ENCODE results near the gene TREX2.

Gene TREX2

DNA sequence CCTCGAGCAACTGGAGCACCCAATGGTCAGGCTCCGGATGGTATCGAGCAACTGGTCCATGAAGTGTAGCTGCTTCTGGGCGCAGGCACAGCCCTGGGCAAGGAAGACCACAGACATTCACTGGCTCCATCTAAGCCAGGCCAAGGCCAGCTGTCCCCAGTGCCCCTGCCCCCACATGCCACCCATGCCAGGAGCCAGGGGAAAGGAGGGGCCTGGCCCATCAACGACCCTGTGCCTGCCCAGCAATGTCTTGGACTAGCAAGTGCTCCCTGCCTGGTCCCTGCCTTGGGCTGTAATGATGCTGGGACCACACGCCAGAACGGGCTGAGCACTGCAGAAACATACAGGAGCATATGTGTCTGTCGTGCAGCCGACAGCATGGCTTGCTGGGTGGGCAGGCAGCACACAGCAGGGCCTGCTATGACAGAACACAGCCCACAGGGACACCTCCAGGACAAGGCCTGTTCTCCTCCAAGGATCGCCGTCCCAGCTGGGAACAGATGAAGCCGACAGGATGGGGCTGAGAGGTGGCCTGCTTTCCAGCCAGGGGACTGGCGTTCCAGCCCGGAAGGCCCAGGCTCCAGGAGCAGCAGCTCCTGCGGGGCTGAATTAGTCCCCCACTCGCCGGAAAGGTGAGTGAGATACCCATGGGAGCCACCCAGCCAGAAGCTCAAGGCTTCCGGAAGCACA is 11.4 kb upstream of the TREX2 start:
- no peak overlapping the region for H3K4me3 ChIP-seq (ENCODE audit: low read depth, low read length)
- TF ChIP-seq, protein P1, sequence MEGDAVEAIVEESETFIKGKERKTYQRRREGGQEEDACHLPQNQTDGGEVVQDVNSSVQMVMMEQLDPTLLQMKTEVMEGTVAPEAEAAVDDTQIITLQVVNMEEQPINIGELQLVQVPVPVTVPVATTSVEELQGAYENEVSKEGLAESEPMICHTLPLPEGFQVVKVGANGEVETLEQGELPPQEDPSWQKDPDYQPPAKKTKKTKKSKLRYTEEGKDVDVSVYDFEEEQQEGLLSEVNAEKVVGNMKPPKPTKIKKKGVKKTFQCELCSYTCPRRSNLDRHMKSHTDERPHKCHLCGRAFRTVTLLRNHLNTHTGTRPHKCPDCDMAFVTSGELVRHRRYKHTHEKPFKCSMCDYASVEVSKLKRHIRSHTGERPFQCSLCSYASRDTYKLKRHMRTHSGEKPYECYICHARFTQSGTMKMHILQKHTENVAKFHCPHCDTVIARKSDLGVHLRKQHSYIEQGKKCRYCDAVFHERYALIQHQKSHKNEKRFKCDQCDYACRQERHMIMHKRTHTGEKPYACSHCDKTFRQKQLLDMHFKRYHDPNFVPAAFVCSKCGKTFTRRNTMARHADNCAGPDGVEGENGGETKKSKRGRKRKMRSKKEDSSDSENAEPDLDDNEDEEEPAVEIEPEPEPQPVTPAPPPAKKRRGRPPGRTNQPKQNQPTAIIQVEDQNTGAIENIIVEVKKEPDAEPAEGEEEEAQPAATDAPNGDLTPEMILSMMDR (IDR thresholded peaks at IDR 0.05; ENCODE audit: insufficient read depth, low read depth, low read length, missing control alignments), result no peak
- DNase-seq (ENCODE audit: low read depth), result no peak

- TF ChIP-seq, protein P1 (IDR thresholded peaks at IDR 0.05; ENCODE audit: insufficient read depth, low read depth, low read length, missing control alignments), result no peak
- DNase-seq (ENCODE audit: low read depth), result no peak
- H3K4me3 ChIP-seq (ENCODE audit: low read depth, low read length), result no peak overlapping the region
These were observed 10.8 kb upstream of the TREX2 start for GRCh38 chrX:153456704-153457103.

DNA sequence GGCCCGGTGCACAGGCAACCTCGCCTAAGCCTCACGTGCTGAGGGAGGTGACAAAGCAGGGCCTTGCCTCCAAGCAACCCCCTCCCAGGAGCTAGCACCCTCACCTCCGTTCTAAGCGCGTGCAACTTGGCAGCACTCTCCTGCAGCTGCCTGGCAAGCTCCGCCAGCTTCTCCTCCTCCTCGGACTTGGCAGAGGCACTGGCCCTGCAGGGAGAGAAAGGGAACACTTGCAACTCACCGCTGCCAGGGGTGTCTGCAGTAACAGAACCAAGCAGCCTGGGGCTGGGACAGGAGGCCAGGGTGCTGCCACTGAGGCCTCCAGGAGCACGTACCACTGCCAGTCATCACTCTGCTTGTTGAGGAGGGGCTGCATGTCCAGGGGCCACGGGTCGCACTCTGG is 10.3 kb upstream of the TREX2 start:
- TF ChIP-seq, protein P1 (IDR thresholded peaks at IDR 0.05; ENCODE audit: insufficient read depth, low read depth, low read length, missing control alignments), result no peak
- H3K4me3 ChIP-seq (ENCODE audit: low read depth, low read length), result no peak overlapping the region
- no peak for DNase-seq (ENCODE audit: low read depth)

DNA sequence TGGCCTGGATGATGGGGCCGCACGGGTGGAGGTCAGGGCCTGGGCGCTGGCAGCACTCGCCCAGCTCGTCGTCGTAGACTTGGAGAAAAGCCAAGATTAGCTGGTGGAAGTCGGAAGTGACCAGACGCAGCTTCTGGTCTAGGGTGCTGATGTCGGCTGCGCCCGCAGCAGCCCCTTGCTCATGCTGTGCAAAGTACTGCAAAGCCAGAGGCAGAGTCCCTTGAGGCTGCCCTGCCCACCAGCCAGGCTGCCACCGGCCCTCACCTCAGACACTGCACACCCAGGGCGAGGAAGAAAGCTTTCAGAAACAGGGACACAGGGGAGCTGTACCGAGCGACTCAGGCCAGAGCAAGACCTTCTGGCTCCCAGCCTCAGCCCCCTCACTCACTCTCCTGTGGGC is 9.7 kb upstream of the TREX2 start:
- no peak overlapping the region for H3K4me3 ChIP-seq (ENCODE audit: low read depth, low read length)
- DNase-seq (ENCODE audit: low read depth), result no peak
- TF ChIP-seq, protein P1 (IDR thresholded peaks at IDR 0.05; ENCODE audit: insufficient read depth, low read depth, low read length, missing control alignments), result no peak

DNA sequence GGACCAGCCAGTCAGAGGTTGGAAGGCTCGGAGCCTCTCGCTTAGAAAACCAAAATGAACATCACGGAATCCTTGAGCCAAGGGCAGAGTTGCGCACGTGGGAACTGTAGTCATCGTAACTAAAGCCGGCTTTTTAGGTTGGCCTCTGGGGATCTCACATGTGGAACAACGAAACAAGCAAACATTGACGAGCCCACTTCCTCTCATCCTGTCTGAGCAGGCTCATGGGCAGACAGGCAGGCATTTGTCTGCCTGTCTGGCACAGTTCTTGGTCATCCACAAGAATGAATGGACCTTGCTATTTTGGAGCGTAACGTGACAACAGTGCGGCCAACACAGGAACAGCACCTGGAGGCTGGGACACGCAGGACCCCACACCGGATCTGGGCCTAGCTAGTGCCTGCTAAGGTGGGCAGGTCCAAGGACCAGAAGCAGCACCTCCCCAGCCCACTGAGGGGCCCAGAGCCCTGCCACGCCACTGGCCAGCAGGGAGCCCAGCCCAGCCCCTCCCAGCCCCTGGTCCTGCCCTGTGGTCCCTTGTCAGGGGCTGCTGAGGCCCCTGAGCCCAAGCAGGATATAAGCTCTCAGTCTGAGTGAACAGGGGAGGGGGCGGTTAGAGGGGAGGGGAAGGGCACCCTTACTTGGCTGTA is 9.2 kb upstream of the TREX2 start:
- no peak for DNase-seq (ENCODE audit: low read depth)
- no peak overlapping the region for H3K4me3 ChIP-seq (ENCODE audit: low read depth, low read length)
- TF ChIP-seq, protein P1 (IDR thresholded peaks at IDR 0.05; ENCODE audit: insufficient read depth, low read depth, low read length, missing control alignments), result no peak

GRCh38 chrX:153450949-153451277 is 5.1 kb upstream of the TREX2 start:
- no peak for DNase-seq (ENCODE audit: low read depth)
- no peak overlapping the region for H3K4me3 ChIP-seq (ENCODE audit: low read depth, low read length)
- TF ChIP-seq, protein P1 (IDR thresholded peaks at IDR 0.05; ENCODE audit: insufficient read depth, low read depth, low read length, missing control alignments), result no peak
